SK-N-SH treated with all-trans-retinoic acid at 6 μM for 48 hours (cell line): Measurements from ENCODE around the gene SIM1.

Experiments used
- BACH2 ChIP-seq: fragments of 250-450 bp; sonication (Bioruptor Pico); IDR thresholded peaks from 2 replicates; pipeline ENCODE4 v1.9.0; 2021; ENCODE audit warnings: mild to moderate bottlenecking, borderline replicate concordance
- CSDC2 ChIP-seq: fragments of 250-450 bp; sonication (Bioruptor Pico); IDR thresholded peaks from 2 replicates; pipeline ENCODE4 v1.5.0; 2020; ENCODE audit warnings: mild to moderate bottlenecking, moderate library complexity
- GLIS3 ChIP-seq: fragments of 250-450 bp; sonication (Bioruptor Pico); IDR thresholded peaks from 2 replicates; pipeline ENCODE4 v1.5.0; 2020; ENCODE audit warnings: mild to moderate bottlenecking, moderate library complexity
- SNAI2 ChIP-seq: fragments of 250-450 bp; sonication (Bioruptor Pico); IDR thresholded peaks from 2 replicates; pipeline ENCODE4 v1.5.0; 2020; ENCODE audit warnings: mild to moderate bottlenecking, moderate library complexity
- TCF4 ChIP-seq: fragments of 250-450 bp; sonication (Bioruptor Pico); IDR thresholded peaks from 2 replicates; pipeline ENCODE4 v1.8.0; 2021; ENCODE audit warnings: mild to moderate bottlenecking, moderate library complexity, borderline replicate concordance
- ZFP3 ChIP-seq: fragments of 250-450 bp; sonication (Bioruptor Pico); IDR thresholded peaks from 2 replicates; pipeline ENCODE4 v1.5.0; 2020; ENCODE audit warnings: mild to moderate bottlenecking, moderate library complexity
- ZNF8 ChIP-seq: fragments of 450-650 bp; formaldehyde crosslinking; IDR thresholded peaks from 2 replicates; pipeline ENCODE4 v1.5.0; 2020; ENCODE audit warnings: mild to moderate bottlenecking, moderate library complexity
- TF ChIP-seq, protein P1 (sequence below): fragments of 250-450 bp; sonication (Bioruptor Pico); IDR thresholded peaks from 2 replicates; pipeline ENCODE4 v1.5.0; 2020; ENCODE audit warnings: mild to moderate bottlenecking, moderate library complexity
- TF ChIP-seq, protein P2 (sequence below): fragments of 250-450 bp; sonication (Bioruptor Pico); IDR thresholded peaks from 2 replicates; pipeline ENCODE4 v1.8.0; 2020; ENCODE audit warnings: mild to moderate bottlenecking, moderate library complexity, borderline replicate concordance
- TF ChIP-seq, protein P3 (sequence below): fragments of 250-450 bp; sonication (Bioruptor Pico); IDR thresholded peaks from 2 replicates; pipeline ENCODE4 v1.5.1; 2021; ENCODE audit warnings: mild to moderate bottlenecking, moderate library complexity

DNA sequence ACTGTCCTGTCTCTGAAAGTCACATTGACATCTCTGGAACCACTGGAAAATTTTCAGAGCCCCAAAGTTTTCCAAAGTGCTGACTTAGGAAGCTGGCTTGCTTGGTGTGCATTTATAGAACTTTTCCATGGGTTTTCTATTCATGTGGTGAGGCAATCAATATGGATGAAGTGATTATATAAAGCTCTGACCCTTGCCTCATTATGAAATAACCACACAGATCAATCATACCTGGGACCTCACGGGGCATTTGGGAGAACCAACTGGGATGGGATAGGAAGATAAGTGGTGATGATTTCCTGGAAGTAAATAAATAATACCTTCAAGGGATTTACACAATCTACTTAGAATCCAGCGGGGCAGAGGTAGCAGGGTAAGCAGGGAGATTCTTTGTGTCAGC, 22.9 kb upstream of the SIM1 start:
- TF ChIP-seq GLIS3: no peak
- TF ChIP-seq ZFP3 (CRISPR knock-in tag): no peak
- TF ChIP-seq, protein P1, sequence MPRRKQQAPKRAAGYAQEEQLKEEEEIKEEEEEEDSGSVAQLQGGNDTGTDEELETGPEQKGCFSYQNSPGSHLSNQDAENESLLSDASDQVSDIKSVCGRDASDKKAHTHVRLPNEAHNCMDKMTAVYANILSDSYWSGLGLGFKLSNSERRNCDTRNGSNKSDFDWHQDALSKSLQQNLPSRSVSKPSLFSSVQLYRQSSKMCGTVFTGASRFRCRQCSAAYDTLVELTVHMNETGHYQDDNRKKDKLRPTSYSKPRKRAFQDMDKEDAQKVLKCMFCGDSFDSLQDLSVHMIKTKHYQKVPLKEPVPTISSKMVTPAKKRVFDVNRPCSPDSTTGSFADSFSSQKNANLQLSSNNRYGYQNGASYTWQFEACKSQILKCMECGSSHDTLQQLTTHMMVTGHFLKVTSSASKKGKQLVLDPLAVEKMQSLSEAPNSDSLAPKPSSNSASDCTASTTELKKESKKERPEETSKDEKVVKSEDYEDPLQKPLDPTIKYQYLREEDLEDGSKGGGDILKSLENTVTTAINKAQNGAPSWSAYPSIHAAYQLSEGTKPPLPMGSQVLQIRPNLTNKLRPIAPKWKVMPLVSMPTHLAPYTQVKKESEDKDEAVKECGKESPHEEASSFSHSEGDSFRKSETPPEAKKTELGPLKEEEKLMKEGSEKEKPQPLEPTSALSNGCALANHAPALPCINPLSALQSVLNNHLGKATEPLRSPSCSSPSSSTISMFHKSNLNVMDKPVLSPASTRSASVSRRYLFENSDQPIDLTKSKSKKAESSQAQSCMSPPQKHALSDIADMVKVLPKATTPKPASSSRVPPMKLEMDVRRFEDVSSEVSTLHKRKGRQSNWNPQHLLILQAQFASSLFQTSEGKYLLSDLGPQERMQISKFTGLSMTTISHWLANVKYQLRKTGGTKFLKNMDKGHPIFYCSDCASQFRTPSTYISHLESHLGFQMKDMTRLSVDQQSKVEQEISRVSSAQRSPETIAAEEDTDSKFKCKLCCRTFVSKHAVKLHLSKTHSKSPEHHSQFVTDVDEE (CRISPR knock-in tag): no peak
- no peak for TF ChIP-seq ZNF8 (CRISPR knock-in tag)
- no peak for TF ChIP-seq BACH2
- TF ChIP-seq TCF4 (CRISPR knock-in tag): no peak
- no peak for TF ChIP-seq CSDC2 (CRISPR knock-in tag)
- no peak for TF ChIP-seq SNAI2 (CRISPR knock-in tag)
- TF ChIP-seq, protein P2, sequence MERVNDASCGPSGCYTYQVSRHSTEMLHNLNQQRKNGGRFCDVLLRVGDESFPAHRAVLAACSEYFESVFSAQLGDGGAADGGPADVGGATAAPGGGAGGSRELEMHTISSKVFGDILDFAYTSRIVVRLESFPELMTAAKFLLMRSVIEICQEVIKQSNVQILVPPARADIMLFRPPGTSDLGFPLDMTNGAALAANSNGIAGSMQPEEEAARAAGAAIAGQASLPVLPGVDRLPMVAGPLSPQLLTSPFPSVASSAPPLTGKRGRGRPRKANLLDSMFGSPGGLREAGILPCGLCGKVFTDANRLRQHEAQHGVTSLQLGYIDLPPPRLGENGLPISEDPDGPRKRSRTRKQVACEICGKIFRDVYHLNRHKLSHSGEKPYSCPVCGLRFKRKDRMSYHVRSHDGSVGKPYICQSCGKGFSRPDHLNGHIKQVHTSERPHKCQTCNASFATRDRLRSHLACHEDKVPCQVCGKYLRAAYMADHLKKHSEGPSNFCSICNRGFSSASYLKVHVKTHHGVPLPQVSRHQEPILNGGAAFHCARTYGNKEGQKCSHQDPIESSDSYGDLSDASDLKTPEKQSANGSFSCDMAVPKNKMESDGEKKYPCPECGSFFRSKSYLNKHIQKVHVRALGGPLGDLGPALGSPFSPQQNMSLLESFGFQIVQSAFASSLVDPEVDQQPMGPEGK (CRISPR knock-in tag): no peak
- TF ChIP-seq, protein P3, sequence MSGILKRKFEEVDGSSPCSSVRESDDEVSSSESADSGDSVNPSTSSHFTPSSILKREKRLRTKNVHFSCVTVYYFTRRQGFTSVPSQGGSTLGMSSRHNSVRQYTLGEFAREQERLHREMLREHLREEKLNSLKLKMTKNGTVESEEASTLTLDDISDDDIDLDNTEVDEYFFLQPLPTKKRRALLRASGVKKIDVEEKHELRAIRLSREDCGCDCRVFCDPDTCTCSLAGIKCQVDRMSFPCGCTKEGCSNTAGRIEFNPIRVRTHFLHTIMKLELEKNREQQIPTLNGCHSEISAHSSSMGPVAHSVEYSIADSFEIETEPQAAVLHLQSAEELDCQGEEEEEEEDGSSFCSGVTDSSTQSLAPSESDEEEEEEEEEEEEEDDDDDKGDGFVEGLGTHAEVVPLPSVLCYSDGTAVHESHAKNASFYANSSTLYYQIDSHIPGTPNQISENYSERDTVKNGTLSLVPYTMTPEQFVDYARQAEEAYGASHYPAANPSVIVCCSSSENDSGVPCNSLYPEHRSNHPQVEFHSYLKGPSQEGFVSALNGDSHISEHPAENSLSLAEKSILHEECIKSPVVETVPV (CRISPR knock-in tag): no peak
